Liver (tissue), 9 donors: Measurements from ENCODE around the gene KCTD3. TPM values are rescaled to one million over a fixed set of nuclear protein-coding genes. Genes with fewer than 3 reads are reported as not detected.

Experiments
- DNase-seq: peaks from one replicate; pipeline ENCODE4 v3.0.0-alpha.2; 2017; ENCODE audit warnings: low spot score
- H3K27ac ChIP-seq, 2 donors: one replicate each; pipeline ENCODE4 v1.7.0; 2013; ENCODE audit warnings: inconsistent platforms in 2 of 2, low read length in 2 of 2, control low read depth in 1 of 2, low read depth in 1 of 2, mild to moderate bottlenecking in 1 of 2
- H3K27me3 ChIP-seq, 4 donors: one replicate each; pipeline versions ENCODE4 v1.6.1 to v1.7.0; 2013; ENCODE audit warnings: low read length in 3 of 4, inconsistent platforms in 1 of 4, mild to moderate bottlenecking in 1 of 4, moderate library complexity in 1 of 4; ENCODE audit not compliant: control insufficient read depth in 4 of 4, insufficient read depth in 4 of 4
- H3K36me3 ChIP-seq, 4 donors: one replicate each; pipeline versions ENCODE4 v1.6.1 to v1.7.0; 2013; ENCODE audit warnings: low read length in 3 of 4, mild to moderate bottlenecking in 3 of 4, low read depth in 1 of 4, moderate library complexity in 1 of 4; ENCODE audit not compliant: control insufficient read depth in 4 of 4, insufficient read depth in 3 of 4
- H3K4me1 ChIP-seq, 4 donors: one replicate each; pipeline versions ENCODE4 v1.6.1 to v1.7.0; 2013; ENCODE audit warnings: low read length in 3 of 4, mild to moderate bottlenecking in 3 of 4, moderate library complexity in 1 of 4; ENCODE audit not compliant: control insufficient read depth in 4 of 4, insufficient read depth in 4 of 4
- H3K4me3 ChIP-seq, 3 donors: one replicate each; pipeline versions ENCODE4 v1.6.1 to v1.7.0; 2013; ENCODE audit warnings: low read length in 3 of 3, control low read depth in 1 of 3, low read depth in 1 of 3, mild to moderate bottlenecking in 1 of 3
- H3K9ac ChIP-seq, 2 donors: one replicate each; pipeline ENCODE4 v1.7.0; 2013; ENCODE audit warnings: low read length in 2 of 2, mild to moderate bottlenecking in 2 of 2, moderate library complexity in 2 of 2, control low read depth in 1 of 2, low read depth in 1 of 2
- H3K9me3 ChIP-seq, 4 donors: one replicate each; pipeline versions ENCODE4 v1.6.1 to v1.7.0; 2013; ENCODE audit warnings: low read length in 3 of 4; ENCODE audit not compliant: control insufficient read depth in 4 of 4
- EGR1 ChIP-seq, 2 donors: IDR thresholded peaks; 2 replicates each; pipeline ENCODE4 v1.6.1; 2016 to 2018; ENCODE audit warnings: antibody characterized with exemption in 2 of 2, low read depth in 2 of 2
- FOXA1 ChIP-seq: IDR thresholded peaks from 2 replicates; pipeline ENCODE4 v1.6.1; 2016; ENCODE audit warnings: antibody characterized with exemption
- FOXA2 ChIP-seq: IDR thresholded peaks from 2 replicates; pipeline ENCODE4 v1.6.1; 2016; ENCODE audit warnings: antibody characterized with exemption
- GABPA ChIP-seq, 2 donors: IDR thresholded peaks in 1 of 2; conservative IDR thresholded peaks in 1 of 2; 2 replicates each; pipeline ENCODE4 v1.6.1; 2016; ENCODE audit warnings: antibody characterized with exemption in 2 of 2, mild to moderate bottlenecking in 1 of 2, moderate library complexity in 1 of 2
- HNF4A ChIP-seq, 2 donors: conservative IDR thresholded peaks; 2 replicates each; pipeline ENCODE4 v1.6.1; 2016; ENCODE audit warnings: antibody characterized with exemption in 2 of 2, mild to moderate bottlenecking in 2 of 2
- HNF4G ChIP-seq: IDR thresholded peaks from 2 replicates; pipeline ENCODE4 v1.6.1; 2016; ENCODE audit warnings: antibody characterized with exemption
- JUND ChIP-seq, 2 donors: IDR thresholded peaks; 2 replicates each; pipeline ENCODE4 v1.6.1; 2016; ENCODE audit warnings: antibody characterized with exemption in 2 of 2
- MAX ChIP-seq: IDR thresholded peaks from 2 replicates; pipeline ENCODE4 v1.6.1; 2016; ENCODE audit warnings: antibody characterized with exemption
- RAD21 ChIP-seq, 2 donors: IDR thresholded peaks; 2 replicates each; pipeline ENCODE4 v1.6.1; 2016; ENCODE audit warnings: antibody characterized with exemption in 2 of 2, mild to moderate bottlenecking in 2 of 2
- RXRA ChIP-seq, 2 donors: IDR thresholded peaks; 2 replicates each; pipeline ENCODE4 v1.6.1; 2017 to 2018; ENCODE audit warnings: antibody characterized with exemption in 2 of 2, mild to moderate bottlenecking in 1 of 2
- SP1 ChIP-seq: IDR thresholded peaks from 2 replicates; pipeline ENCODE4 v1.6.1; 2018; ENCODE audit warnings: antibody characterized with exemption, mild to moderate bottlenecking
- TAF1 ChIP-seq: conservative IDR thresholded peaks from 2 replicates; pipeline ENCODE4 v1.6.1; 2016; ENCODE audit warnings: antibody characterized with exemption, mild to moderate bottlenecking
- YY1 ChIP-seq: IDR thresholded peaks from 2 replicates; pipeline ENCODE4 v1.6.1; 2016; ENCODE audit warnings: antibody characterized with exemption, mild to moderate bottlenecking
- WGBS: extraction: QIAGEN DNeasy Blood & Tissue Kit; methylation state at CpG from one replicate; pipeline ENCODE4 v1.1.7; 2013; 5-methylcytosine and 5-hydroxymethylcytosine counted together
- polyA plus RNA-seq, 2 donors: library from polyadenylated mRNA; stranded (reverse) in 1 of 2; unstranded in 1 of 2; fragments of 200-250 nt in 1 of 2; fragments of >200 nt in 1 of 2; fragmentation: Nextera tagmentation in 1 of 2; extraction: Ambion mirVana in 1 of 2; gene quantifications; one replicate each; pipeline versions ENCODE4 v1.2.1 to v1.2.3, GENCODE V29; 2013 to 2015
- total RNA-seq, 2 donors: library from RNA; depleted of rRNA; stranded (reverse); fragments of >200 nt; gene quantifications; one replicate each; pipeline ENCODE4 v1.2.3, GENCODE V29; 2014
- TF ChIP-seq, protein P1 (sequence below): IDR thresholded peaks from 2 replicates; pipeline ENCODE4 v1.6.1; 2016; ENCODE audit warnings: antibody characterized with exemption
- TF ChIP-seq, protein P2 (sequence below): IDR thresholded peaks from 2 replicates; pipeline ENCODE4 v1.6.1; 2016; ENCODE audit warnings: antibody characterized with exemption, mild to moderate bottlenecking
- TF ChIP-seq, protein P3 (sequence below): IDR thresholded peaks from 2 replicates; pipeline ENCODE4 v1.6.1; 2016; ENCODE audit warnings: antibody characterized with exemption
- TF ChIP-seq, protein P4 (sequence below): fragments of 150-350 bp; IDR thresholded peaks from 2 replicates; pipeline ENCODE4 v1.5.1; 2017; ENCODE audit warnings: improper control_type of control experiment, low read depth, low read length; ENCODE audit not compliant: missing input control
- donor health status: healthy.
- donor health status: healthy.
- donor health status: healthy.
- donor health status: healthy.
- donor health status: healthy.

The KCTD3 gene
- total and polyA plus RNA-seq, 4 donors: 20.8 to 58.7 (median 26.1) TPM

DNA sequence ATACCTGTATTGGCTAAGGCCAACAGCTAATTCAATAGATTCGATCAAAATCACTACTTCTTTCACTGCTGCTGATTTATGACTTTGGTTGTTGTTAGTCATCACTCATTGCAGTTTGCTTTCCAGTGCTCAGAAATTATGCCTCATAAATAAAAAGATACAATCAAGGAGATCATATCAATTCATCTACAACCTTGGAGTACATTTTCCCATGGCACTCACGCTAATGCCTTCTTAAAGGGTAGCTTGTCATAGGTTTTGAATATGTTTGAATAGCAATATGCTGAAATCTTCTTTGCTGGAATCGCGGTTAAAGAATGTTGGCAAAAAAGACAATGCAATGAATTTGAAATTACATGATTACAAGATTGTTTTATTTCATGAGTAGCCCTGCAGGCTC is 89.9 kb downstream of the KCTD3 start:
- no peak for TF ChIP-seq RAD21 (IDR thresholded peaks at IDR 0.05)
- no peak for TF ChIP-seq RXRA (IDR thresholded peaks at IDR 0.05)
- TF ChIP-seq JUND (IDR thresholded peaks at IDR 0.05): no peak
- TF ChIP-seq HNF4A (conservative IDR thresholded peaks at IDR 0.05): no peak
- TF ChIP-seq FOXA2: no peak
- no peak for TF ChIP-seq MAX
- no peak for TF ChIP-seq YY1
- TF ChIP-seq, protein P1, sequence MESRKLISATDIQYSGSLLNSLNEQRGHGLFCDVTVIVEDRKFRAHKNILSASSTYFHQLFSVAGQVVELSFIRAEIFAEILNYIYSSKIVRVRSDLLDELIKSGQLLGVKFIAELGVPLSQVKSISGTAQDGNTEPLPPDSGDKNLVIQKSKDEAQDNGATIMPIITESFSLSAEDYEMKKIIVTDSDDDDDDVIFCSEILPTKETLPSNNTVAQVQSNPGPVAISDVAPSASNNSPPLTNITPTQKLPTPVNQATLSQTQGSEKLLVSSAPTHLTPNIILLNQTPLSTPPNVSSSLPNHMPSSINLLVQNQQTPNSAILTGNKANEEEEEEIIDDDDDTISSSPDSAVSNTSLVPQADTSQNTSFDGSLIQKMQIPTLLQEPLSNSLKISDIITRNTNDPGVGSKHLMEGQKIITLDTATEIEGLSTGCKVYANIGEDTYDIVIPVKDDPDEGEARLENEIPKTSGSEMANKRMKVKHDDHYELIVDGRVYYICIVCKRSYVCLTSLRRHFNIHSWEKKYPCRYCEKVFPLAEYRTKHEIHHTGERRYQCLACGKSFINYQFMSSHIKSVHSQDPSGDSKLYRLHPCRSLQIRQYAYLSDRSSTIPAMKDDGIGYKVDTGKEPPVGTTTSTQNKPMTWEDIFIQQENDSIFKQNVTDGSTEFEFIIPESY: no peak
- no peak for TF ChIP-seq GABPA (IDR thresholded peaks at IDR 0.05 in 1 of 2, conservative IDR thresholded peaks at IDR 0.05 in 1 of 2)
- no peak for TF ChIP-seq FOXA1
- TF ChIP-seq, protein P2, sequence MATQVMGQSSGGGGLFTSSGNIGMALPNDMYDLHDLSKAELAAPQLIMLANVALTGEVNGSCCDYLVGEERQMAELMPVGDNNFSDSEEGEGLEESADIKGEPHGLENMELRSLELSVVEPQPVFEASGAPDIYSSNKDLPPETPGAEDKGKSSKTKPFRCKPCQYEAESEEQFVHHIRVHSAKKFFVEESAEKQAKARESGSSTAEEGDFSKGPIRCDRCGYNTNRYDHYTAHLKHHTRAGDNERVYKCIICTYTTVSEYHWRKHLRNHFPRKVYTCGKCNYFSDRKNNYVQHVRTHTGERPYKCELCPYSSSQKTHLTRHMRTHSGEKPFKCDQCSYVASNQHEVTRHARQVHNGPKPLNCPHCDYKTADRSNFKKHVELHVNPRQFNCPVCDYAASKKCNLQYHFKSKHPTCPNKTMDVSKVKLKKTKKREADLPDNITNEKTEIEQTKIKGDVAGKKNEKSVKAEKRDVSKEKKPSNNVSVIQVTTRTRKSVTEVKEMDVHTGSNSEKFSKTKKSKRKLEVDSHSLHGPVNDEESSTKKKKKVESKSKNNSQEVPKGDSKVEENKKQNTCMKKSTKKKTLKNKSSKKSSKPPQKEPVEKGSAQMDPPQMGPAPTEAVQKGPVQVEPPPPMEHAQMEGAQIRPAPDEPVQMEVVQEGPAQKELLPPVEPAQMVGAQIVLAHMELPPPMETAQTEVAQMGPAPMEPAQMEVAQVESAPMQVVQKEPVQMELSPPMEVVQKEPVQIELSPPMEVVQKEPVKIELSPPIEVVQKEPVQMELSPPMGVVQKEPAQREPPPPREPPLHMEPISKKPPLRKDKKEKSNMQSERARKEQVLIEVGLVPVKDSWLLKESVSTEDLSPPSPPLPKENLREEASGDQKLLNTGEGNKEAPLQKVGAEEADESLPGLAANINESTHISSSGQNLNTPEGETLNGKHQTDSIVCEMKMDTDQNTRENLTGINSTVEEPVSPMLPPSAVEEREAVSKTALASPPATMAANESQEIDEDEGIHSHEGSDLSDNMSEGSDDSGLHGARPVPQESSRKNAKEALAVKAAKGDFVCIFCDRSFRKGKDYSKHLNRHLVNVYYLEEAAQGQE: no peak
- no peak for TF ChIP-seq EGR1 (IDR thresholded peaks at IDR 0.05; ENCODE audit: low read depth in 2 of 2)
- TF ChIP-seq, protein P3, sequence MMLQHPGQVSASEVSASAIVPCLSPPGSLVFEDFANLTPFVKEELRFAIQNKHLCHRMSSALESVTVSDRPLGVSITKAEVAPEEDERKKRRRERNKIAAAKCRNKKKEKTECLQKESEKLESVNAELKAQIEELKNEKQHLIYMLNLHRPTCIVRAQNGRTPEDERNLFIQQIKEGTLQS: no peak
- Histone ChIP-seq H3K36me3 (no peaks in the 10 kb centered on the region), H3K4me1 (peaks cover 0 to 41% (median 23%) of the 10 kb centered on the region in 4 donors), H3K9me3 (no peaks in the 10 kb centered on the region), H3K9ac (no peak overlapping the region), H3K27me3 (no peaks in the 10 kb centered on the region), H3K4me3 (no peak overlapping the region), H3K27ac (no peak overlapping the region)
- no peak for DNase-seq
- 90% methylated on average over 4 of the region's 4 CpGs for WGBS

DNA sequence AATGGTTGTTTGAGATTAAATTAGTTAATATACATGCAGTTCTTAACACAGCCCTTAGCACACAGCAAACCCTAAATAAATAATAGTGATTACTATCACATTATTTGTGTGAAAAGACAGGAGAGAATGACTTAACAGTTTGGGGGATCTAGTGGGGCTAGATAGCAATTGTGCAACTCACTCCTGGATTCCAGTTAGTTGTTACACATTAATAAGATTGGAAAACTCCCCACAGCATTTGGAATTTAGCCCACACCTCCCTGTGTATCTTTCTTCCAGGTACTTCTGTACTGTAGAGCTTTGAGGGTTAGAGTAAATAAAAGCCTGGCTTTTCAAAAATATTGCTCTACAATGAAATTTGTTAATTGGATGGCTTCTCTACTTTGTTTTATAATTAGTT is 93.2 kb downstream of the KCTD3 start:
- Histone ChIP-seq H3K27ac (peak overlapping the region; percentile 6 to 58), H3K4me1 (peaks cover 0 to 26% (median 22%) of the 10 kb centered on the region in 4 donors), H3K9ac (no peak overlapping the region), H3K27me3 (no peaks in the 10 kb centered on the region), H3K9me3 (no peaks in the 10 kb centered on the region), H3K36me3 (no peaks in the 10 kb centered on the region), H3K4me3 (no peak overlapping the region)
- no peak for DNase-seq
- TF ChIP-seq RXRA (IDR thresholded peaks at IDR 0.05) (peak; percentile 35 to 73), MAX (peak; percentile 64), TAF1 (no peak), YY1 (peak; percentile 54), HNF4G (no peak), HNF4A (conservative IDR thresholded peaks at IDR 0.05) (peak; percentile 72 to 79), FOXA1 (peak; percentile 53), FOXA2 (peak; percentile 80), RAD21 (IDR thresholded peaks at IDR 0.05) (peak; percentile 24 to 48), EGR1 (IDR thresholded peaks at IDR 0.05; ENCODE audit: low read depth in 2 of 2) (no peak), SP1 (peak; percentile 65), GABPA (IDR thresholded peaks at IDR 0.05 in 1 of 2, conservative IDR thresholded peaks at IDR 0.05 in 1 of 2) (no peak), JUND (IDR thresholded peaks at IDR 0.05) (peak in 1 of 2 donors; percentile 76)
- TF ChIP-seq, protein P1: peak; percentile 77
- TF ChIP-seq, protein P4, sequence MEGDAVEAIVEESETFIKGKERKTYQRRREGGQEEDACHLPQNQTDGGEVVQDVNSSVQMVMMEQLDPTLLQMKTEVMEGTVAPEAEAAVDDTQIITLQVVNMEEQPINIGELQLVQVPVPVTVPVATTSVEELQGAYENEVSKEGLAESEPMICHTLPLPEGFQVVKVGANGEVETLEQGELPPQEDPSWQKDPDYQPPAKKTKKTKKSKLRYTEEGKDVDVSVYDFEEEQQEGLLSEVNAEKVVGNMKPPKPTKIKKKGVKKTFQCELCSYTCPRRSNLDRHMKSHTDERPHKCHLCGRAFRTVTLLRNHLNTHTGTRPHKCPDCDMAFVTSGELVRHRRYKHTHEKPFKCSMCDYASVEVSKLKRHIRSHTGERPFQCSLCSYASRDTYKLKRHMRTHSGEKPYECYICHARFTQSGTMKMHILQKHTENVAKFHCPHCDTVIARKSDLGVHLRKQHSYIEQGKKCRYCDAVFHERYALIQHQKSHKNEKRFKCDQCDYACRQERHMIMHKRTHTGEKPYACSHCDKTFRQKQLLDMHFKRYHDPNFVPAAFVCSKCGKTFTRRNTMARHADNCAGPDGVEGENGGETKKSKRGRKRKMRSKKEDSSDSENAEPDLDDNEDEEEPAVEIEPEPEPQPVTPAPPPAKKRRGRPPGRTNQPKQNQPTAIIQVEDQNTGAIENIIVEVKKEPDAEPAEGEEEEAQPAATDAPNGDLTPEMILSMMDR: no peak
- TF ChIP-seq, protein P2: peak; percentile 54
